Mucosa of gallbladder (tissue), 1 donor: ENCODE results near the gene SH3GL2. TPM values are rescaled to one million over a fixed set of nuclear protein-coding genes. Genes with fewer than 3 reads are reported as not detected.

Source experiments
- DNase-seq: peaks from one replicate; pipeline ENCODE4 v3.0.0-alpha.2; 2020; ENCODE audit warnings: low spot score
- total RNA-seq: library from RNA; stranded (reverse); gene quantifications from one replicate; pipeline ENCODE4 v1.2.1, GENCODE V29; 2021
- donor health status: DM: no; HTN: no; CAD: no.

SH3GL2 gene
- total RNA-seq, 1 donor from 2014 or later = 0.17 TPM

DNA sequence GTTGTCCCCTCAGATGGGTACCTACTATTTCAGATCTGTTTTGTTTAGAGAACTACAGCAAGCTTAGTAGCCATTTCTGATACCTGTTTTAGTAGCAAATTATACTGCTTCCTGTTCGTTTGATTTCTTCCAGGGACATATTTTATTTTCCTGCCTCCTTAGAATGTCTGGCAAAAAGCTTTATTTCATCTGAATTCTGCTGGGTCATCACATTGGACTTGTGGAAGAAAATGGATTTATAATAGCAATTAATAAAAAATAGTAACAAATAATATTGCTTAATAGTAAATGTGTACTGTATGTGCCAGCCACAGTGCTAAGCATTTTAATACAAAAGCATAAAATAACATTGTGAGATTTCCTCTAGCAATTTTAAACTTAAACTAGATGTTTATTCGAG, 79.4 kb downstream of the SH3GL2 start:
- DNase-seq = no peak

DNA sequence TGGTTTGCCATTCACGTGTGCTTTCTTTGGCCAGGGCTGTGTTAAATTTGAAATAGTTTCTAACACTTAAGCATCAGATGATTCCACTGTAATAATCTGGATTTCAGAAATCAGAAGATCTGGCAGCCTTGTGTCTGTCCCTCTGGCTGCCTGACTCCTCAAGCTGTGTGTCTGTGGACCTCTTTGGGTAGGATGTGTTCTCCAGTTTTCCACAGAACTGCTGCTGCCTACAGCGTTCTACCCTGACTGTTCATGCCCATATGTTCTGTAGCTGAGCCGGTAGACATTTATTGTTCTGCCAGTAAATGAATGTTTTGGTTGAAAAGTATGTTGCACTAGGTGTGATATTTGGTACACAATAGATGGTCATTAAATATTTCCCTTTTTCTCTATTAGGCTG, 81.3 kb downstream of the SH3GL2 start:
- DNase-seq = no peak

DNA sequence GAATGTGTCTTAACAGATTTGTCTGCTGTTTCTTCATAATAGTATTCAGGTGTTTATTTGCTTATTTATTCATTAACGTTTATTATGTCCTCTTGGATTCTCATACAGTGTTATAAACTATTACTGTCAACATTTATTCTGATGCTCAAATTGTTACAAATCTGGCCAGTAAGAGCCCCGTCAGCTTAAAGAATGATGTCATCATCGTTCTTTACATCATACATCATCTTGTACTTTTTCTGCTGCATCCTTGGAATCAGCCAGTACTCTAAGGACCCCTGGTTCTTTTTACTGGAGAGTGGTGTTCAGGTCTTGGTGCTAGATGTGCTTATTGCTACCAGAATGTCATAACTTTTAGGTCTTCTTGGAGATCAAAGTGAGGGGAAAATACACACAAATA, 86.6 kb downstream of the SH3GL2 start:
- no peak for DNase-seq

DNA sequence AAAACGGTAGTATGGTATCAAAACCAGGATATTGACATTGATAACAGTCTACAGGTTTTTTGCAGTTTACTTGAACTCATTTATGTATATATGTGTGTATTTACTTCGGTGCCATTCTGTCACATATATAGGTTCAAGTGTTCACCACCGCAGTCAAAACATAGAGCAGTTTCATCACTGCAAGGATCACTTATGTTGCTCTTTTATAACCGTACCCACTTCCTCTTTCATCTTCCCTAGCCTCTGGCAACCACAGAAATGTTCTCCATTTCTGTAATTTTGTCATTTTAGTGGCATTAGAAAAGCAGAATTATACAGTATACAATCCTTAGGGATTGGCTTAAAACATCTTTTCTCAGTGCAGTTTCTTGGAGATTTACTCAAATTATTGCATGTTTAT, 90.3 kb downstream of the SH3GL2 start:
- DNase-seq = no peak

DNA sequence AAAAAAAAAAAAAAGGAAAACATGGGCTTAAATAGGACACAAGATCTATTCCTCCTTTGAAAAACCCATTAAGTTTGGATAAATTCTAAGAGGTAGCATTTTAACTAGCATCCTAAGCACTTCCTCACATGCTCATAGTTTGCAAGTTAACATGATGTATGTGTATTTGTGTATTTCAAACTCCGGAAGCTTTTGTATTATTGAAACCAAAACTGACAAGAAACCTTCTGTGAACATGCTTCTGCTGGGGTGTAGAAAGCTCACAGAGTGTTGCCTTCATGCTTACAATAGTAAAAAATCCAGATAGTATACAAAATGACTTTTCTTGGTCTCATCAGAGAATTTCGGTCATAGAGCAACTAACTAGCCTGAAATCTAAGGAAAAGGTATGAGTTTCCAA, 103.8 kb downstream of the SH3GL2 start:
- no peak for DNase-seq

DNA sequence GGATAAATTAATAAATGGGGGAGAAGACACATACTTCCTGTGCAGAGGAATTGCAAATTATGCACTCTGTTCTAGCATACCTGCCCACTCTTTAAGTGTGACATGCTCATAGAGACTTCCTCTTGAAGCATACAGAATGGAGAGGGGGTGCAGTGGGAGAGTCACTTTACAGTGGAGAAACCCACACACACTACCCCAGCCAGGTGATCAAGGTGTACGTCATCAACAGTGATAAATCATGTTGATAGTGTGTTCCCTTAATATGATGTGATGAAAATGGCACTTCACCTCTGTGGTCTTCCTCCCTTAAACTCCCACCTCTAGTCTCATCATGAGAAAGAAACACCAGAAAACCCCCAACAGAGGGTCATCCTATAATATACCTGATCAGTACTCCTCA, 110.0 kb downstream of the SH3GL2 start:
- no peak for DNase-seq

DNA sequence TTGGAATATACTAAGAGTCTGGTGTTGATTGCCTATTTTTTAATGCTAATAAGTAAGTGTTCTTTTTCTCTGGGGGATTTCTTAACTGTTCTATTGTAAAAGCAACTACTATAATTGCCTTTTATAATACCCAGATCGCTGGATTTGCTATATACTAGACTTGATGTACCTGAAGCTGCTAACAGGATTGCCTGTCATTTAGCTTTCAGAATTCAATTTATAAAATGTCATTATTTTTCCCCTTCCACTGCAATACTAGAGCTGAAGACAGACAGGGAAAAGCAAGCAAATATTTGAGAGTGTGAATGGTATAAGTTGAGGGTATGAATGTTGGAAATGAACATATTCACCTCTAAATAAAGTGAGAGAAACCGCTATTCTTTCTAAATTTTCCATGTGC, 115.5 kb downstream of the SH3GL2 start:
- DNase-seq = no peak

DNA sequence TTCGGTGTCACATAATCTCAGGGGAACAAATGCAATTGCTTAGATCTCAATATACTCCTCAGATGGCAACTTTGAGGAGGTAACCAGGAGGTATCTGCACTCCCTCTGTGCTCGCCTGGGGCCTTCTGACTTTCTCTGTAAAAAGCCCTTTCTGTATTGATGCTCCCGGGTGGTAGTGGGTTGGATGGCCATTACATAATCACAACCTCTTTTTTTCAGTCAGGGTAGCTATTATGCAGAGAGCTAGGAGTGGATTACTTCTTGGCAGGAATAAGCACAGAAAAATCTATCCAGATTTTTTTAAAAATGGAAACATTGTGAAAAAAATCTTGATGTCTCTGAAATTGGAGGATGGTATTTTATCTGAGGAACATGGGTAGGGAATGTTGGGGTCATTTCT, 116.6 kb downstream of the SH3GL2 start:
- DNase-seq = no peak

DNA sequence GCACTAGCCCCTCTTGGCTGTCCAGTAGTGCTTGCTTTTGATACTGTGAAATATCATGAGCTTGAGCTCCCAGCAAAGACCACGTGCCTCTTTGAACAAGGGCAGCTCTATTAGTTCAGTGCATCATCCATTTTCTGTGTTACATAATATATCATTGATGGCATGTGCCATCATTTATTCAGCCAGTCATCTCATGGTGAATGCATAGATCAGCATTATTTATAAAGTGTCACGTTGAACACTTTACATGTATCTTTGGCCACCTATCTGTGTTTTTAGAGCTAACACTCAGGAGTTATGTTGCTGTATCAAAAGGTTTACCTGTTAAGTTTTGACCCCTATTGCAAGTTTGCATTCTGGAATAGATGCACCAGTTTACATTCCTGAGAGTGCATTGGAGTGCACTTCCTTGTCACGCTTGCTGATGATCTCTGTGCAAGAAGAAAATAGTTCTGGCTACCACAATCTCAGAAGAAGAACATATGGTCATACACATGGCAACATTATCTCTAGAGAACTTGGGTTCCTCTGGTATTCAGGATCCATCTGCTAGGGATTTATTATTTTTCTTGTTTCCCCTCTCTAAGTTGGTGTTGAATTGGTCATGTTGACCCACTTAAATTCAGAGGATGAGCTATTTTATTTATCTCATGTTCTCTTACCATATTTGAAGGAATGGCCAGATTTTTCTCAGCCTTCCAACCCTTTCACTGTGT, 120.9 kb downstream of the SH3GL2 start:
- no peak for DNase-seq

DNA sequence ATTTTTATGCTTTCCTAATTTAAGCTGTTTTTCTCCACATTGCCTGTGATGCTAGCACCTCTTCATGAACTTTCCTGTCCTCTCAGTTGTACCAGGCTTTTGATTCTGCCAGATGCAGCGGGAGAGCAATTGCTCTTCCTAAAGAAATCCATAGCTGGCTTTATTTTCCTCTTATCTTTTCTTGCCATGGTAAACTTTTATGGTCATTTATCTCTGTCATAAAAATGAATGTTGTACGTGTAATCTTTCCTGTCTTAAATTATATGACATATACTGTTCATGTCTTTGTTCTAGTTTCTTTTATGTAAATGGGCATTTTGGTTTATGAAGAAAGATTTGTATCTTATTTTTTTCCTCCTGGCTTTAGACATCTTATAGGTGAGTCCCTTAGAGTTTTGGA, 127.5 kb downstream of the SH3GL2 start:
- DNase-seq = no peak

DNA sequence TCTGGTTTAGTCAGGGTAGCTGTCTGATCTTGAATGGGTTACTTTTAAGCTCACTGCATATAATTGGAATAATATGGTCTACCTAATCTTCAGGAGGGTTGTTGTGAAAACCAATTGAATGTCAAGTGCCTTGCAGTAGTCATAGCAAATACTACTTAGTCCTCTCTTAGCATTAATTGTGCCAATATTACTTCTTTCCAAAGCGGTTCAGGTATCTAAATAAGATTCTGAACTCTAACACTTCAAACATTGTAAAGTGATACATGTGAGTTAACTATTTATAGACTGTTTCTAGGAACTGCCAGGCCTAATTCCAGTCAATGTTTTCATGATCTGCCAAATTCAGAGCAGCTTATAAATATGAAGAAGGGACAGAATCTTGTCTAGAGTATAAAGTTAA, 140.2 kb downstream of the SH3GL2 start:
- no peak for DNase-seq

DNA sequence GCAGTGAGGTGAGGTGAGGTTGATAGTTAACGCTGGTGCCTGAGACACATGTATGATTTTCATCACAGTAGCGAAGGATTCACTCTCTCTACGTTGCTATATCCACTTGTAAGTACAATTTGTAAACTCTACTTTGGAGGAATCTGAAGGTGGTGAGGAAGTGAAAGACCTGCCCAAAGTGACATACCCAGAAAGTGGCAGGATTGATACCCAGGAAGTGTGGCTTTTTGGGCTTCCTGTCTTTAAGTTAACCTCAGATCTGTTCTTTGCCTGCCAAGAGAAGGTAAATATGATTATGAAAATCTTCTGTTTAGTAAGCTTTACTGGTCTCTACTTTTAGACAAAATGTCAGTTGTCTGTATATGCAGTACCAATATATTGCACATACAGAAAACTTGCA, 143.1 kb downstream of the SH3GL2 start:
- DNase-seq = no peak

DNA sequence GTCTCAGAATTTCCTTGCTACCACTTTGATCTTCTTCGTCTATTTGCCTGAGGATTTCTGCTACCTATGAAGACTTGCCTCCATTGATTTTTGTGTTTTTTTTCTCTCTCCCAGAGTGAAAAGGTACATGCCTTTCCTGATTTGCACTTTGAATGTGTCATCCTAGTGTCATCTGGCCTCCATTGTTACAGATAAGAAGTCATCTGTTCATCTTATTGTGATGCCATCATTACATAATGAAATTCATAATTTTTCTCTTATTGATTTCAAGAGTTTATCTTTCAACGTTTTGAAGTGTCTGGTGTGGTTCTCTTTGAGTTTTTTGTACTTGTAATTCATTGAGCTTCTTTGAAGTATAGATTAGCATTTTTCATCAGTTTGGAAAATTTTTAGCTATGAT, 144.8 kb downstream of the SH3GL2 start:
- DNase-seq = no peak

DNA sequence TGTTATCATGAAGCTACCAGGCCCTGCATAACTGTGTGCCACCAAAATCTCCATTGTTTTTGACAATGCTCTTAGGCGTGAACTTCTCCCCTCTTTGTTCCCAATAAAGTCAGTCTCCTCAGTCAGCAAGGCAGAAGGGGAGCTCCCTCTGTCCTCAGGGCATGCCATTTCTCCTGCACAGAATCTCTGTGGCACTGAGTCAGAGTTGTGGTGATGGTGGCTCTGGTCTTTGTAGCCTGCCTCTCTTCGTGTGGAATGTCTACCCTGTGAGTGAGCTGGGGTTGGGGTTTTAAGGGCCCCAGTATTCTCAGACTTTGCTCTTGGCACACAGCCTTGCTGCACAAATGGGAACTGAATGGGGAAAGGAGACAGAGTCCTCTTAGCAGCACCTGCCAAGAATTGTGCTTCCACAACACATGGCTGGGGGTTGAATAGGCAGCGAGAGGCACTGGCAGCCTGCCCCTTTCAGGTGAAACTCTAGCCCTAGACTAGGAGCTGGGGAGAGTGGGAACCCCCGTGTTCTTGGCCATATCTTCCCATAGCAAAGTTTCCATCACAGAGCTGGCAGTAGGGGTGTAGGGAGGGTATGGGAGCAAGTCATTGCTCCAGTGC, 146.6 kb downstream of the SH3GL2 start:
- no peak for DNase-seq

DNA sequence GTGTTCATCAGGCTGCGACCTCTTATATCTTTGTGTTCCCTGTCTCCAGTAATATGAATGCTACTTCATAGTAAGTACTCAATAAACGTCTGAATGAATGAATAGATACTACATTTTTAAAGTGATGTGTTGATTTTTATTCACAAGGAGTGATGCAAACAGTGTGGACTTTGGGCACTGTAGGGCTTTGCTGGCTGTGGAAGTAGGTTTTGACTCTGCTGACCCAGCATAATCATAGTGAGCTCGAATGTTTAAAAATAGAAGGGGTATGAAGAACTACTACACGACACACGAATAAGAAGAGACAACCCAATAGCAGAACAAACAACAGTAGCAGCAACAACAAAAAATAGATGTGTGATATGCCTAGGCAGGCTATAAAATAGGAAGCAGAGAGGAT, 147.4 kb downstream of the SH3GL2 start:
- DNase-seq = no peak

DNA sequence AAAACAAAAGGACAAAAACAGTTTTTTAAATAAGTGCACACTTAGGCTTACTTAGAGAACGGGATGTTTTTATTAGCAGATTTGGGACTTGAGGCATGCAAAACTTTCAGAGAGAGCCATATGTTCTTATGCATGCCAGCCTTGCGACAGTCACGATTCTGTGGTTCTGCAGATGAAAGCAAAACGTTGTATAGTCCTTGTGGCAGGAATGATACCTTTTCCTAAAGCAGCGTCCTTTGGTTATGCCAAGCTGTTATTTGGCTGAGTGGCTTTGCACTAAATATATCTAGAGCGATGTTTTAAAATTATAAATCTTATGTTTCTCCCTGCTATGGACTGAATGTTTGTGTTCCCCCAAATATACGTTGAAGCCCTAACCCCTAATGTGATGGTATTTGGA, 152.0 kb downstream of the SH3GL2 start:
- no peak for DNase-seq

DNA sequence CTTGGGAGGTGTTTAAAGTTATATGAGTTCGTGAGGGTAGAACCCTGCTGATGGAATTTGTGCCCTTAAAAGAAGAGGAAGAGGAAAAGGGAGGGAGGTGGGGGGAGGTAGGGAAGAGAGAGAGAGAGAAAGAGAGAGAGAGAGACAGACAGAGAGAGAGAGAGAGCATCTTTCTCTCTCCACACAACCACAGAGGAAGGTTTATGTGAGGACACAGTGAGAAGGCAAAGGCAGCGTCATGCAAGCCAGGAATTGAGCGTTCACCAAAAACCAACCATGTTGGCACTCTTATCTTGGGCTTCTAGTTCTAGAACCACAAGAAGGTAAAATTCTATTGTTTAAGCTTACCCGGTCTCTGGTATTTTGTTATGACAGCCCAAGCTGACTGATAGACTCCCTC, 152.4 kb downstream of the SH3GL2 start:
- no peak for DNase-seq

DNA sequence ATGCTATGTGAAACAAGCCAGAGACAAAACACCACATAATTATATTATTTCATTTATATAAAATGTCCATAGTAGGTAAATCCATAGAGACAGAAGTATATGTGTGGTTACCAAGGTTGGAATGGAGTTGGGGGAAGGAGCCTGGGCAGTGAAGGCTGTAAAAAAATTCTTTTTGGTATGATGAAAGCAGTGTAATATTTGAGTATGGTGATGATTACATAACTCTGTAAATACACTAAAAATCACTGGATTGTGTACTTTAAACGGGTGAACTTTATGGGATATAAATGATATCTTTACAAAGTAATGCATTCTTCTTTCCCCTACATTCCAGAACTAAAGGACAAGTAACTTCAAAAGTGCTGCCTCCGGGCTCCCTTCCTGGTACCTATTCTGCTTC, 155.8 kb downstream of the SH3GL2 start:
- DNase-seq = no peak

DNA sequence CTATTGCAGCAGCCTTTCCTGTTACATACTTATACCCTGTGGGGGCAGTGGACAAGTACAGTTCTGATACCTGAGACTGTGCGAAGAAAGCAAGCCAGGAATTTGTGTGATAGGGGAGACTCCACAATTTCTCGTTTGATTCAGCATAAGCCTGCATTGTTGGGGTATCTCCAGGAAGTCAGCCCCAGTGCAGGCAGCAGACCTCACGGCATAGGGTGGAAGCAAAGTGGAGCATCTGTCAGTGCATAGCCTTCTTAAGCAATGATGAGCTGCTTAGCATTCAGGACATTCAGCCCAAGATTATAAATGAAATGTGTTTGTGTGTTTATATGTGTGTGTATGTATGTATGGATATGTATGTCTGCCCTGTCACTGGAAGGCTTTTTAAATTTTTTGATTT, 157.0 kb downstream of the SH3GL2 start:
- no peak for DNase-seq

DNA sequence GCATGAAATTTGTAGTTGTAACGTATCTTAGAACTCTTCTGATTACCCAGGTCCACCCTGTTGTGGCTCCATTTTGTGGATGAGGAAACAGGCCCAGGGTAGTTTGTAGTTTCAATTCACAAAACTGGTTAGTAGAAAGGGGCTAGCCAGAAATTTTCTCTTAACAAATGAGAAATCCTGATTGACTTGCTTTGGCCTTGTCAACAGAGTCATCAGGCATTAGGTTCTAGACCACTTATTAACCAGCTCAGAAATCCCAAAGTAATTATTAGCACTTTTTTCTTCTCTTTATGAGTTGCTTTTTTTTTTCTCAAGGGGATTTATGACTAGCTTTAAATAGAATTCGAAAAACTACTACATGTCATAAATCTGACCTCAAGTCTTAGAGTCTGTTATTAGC, 160.2 kb downstream of the SH3GL2 start:
- DNase-seq = no peak

DNA sequence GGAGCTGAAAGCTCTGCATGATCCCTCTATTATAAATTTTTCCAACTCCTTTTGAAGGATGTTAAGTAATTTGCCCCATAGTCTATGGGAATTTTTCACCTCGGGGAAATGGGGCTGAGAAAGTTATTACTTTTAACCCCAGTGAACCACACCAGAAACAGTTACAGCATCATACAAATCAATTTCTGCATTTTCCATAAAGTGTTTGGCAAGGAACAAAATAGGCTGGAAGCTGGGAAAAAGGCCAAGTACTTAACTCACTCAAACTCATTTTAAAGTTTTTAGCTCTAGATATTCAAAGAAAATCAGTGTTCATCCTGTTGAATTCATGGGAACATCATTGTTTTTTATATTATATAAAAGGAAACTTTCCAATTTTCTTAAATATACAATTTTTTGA, 160.9 kb downstream of the SH3GL2 start:
- no peak for DNase-seq

DNA sequence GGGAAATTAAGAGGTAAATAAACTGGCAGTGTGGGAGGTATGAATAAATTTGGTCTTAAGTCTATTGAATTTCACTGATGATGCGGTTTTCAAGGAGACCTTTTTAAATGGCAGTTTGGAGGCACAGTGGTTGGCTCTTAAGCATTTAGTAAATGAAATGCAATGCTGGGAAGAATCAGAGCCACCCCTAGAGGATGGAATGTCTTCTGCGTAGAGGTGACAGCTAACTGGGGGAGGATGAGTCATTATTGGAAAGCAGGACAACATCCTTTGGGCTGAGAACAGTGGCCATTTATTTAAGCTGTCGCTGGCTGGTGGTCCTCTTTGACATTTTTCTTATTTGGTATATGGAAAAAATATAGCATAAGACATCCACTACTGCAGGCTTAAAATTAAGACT, 163.2 kb downstream of the SH3GL2 start:
- no peak for DNase-seq

DNA sequence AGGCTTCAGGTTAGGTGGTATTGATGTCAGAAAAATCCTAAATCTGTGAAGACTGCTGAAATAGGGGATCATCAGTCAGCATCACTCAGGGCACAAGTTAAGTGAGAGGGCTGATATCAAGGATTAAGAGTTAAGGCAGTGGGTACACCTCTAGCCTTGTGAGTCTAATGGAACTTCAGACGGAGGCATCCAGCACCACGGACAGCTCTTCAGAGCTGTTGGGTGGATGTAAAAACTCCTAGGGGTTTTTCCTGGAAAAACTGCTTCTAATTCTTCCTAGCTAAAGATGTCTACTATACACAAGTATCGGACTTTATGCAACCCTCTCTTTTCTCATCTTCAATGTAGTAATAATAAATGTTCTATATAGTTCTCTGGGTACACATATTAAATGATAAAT, 165.9 kb downstream of the SH3GL2 start:
- DNase-seq = no peak

DNA sequence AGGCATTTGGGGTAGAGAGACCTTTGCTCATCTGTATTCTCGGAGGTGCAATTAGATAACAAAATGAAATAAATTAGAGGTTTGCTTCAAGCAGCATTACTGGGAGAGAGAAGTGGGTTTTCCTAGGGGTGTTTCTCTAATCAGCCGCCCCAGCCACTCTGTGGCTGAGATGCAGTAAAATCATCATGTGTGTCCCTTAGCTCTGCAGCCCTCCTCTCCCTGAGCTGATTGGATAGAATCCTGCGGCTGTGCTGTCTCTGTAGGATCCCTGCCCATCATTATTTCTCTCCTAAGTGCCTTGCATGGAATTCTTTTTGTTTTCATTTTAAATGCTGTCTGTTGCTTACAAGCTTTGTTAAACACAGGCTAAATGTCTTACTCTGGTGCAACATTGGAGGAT, 171.4 kb downstream of the SH3GL2 start:
- DNase-seq = no peak
